K562 (cell line): ENCODE data around the gene RUVBL1.

Source experiments
- CREM ChIP-seq: IDR thresholded peaks from 2 replicates; pipeline ENCODE4 v1.6.1; 2014; ENCODE audit warnings: antibody characterized with exemption, low read depth
- SP1 ChIP-seq: sonication (generic); formaldehyde crosslinking; IDR thresholded peaks from 2 replicates; pipeline ENCODE4 v1.8.1; 2022; ENCODE audit warnings: mild to moderate bottlenecking, missing genetic modification reagents
- TF ChIP-seq, protein P1 (sequence below): fragments of 450-650 bp; IDR thresholded peaks from 2 replicates; pipeline ENCODE4 v1.6.1; 2017; ENCODE audit warnings: mild to moderate bottlenecking, moderate library complexity
- TF ChIP-seq, protein P2 (sequence below): fragments of 200-800 bp; sonication (Bioruptor generic); IDR thresholded peaks from 2 replicates; pipeline ENCODE4 v1.6.1; 2017; ENCODE audit warnings: missing genetic modification characterization, missing compliant biosample characterization
- TF ChIP-seq, protein P3 (sequence below): IDR thresholded peaks from 3 replicates; pipeline ENCODE4 v1.6.1; 2011; ENCODE audit warnings: borderline replicate concordance, mild to moderate bottlenecking; ENCODE audit not compliant: insufficient read length, insufficient read depth

DNA sequence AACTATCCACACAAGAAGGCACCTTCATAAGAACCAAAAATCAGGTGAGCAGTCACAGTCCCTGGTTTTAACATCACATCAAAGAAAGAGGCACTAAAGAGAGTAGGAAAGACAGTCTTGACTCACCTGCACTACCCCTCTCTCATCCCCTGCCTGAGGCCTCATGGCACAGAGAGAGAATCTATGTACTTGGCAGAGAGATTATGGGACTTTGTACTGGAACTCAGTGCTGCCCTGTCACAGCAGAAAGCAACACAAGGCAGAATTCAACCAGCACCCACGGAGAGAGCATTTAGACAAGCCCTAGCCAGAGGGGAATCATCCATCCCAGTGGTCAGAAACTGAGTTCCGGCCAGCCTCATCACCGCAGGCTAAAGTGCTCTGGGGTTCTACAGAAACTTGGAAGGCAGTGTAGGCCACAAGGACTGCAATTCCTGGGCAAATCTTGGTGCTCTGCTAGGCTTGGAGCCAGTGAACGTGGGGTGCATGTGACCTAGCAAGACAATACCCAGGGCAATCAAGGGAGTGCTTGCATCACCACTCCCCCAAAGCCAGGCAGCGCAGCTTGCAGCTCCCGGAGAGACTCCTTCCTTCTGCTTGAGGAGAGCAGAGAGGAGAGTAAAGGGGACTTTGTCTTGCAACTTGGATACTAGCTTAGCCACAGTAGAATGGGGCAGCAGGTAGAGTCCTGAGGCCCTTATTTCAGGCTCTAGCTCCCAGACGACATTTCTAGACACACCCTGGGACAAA, 8.5 kb upstream of the RUVBL1 start:
- TF ChIP-seq SP1 (CRISPR knock-in tag) (no peak), CREM (no peak)
- TF ChIP-seq, protein P1, sequence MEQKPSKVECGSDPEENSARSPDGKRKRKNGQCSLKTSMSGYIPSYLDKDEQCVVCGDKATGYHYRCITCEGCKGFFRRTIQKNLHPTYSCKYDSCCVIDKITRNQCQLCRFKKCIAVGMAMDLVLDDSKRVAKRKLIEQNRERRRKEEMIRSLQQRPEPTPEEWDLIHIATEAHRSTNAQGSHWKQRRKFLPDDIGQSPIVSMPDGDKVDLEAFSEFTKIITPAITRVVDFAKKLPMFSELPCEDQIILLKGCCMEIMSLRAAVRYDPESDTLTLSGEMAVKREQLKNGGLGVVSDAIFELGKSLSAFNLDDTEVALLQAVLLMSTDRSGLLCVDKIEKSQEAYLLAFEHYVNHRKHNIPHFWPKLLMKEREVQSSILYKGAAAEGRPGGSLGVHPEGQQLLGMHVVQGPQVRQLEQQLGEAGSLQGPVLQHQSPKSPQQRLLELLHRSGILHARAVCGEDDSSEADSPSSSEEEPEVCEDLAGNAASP = no peak
- TF ChIP-seq, protein P2, sequence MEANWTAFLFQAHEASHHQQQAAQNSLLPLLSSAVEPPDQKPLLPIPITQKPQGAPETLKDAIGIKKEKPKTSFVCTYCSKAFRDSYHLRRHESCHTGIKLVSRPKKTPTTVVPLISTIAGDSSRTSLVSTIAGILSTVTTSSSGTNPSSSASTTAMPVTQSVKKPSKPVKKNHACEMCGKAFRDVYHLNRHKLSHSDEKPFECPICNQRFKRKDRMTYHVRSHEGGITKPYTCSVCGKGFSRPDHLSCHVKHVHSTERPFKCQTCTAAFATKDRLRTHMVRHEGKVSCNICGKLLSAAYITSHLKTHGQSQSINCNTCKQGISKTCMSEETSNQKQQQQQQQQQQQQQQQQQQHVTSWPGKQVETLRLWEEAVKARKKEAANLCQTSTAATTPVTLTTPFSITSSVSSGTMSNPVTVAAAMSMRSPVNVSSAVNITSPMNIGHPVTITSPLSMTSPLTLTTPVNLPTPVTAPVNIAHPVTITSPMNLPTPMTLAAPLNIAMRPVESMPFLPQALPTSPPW (CRISPR knock-in tag) = no peak
- TF ChIP-seq, protein P3, sequence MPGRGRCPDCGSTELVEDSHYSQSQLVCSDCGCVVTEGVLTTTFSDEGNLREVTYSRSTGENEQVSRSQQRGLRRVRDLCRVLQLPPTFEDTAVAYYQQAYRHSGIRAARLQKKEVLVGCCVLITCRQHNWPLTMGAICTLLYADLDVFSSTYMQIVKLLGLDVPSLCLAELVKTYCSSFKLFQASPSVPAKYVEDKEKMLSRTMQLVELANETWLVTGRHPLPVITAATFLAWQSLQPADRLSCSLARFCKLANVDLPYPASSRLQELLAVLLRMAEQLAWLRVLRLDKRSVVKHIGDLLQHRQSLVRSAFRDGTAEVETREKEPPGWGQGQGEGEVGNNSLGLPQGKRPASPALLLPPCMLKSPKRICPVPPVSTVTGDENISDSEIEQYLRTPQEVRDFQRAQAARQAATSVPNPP = no peak
